ENCODE results near the gene RDM1. TPM values are rescaled to one million over a fixed set of nuclear protein-coding genes. Genes with fewer than 3 reads are reported as not detected.

RDM1 gene
- total RNA-seq, 1 experiment from 2014 or later = 2.1 TPM

- BruUV-seq (replicated peaks) = no TSS peak
- no peak for DNase-seq (ENCODE audit: low spot score)
- CTCF ChIA-PET = no interaction called here
- POLR2A ChIA-PET (ENCODE audit: low non-redundant PET) = no interaction called here
- TF ChIP-seq EZH2 (IDR thresholded peaks at IDR 0.05; ENCODE audit: borderline replicate concordance, low read depth, low read length, poor library complexity, severe bottlenecking) (no peak), CTCF (conservative IDR thresholded peaks at IDR 0.05; ENCODE audit: low read depth, low read length) (no peak)
- no peaks in the 10 kb centered on the region for H3K4me1 ChIP-seq (ENCODE audit: insufficient read depth, low read length, poor library complexity, severe bottlenecking)
- H3K9me3 ChIP-seq (ENCODE audit: low read depth, low read length, poor library complexity, severe bottlenecking) = no peaks in the 10 kb centered on the region
- no peak within 1 kb of the TSS for H3K27ac ChIP-seq (ENCODE audit: low read depth, low read length, poor library complexity, severe bottlenecking)
- no peaks in the 10 kb centered on the region for H3K27me3 ChIP-seq (replicated peaks; ENCODE audit: insufficient read depth, low read depth, low read length, poor library complexity)
- H3K4me3 ChIP-seq (ENCODE audit: low read depth, low read length, poor library complexity, severe bottlenecking) = no peak within 1 kb of the TSS
- intact Hi-C loops (cut with micrococcal nuclease; ENCODE audit: unreplicated experiment) = no loop called here
- H3K36me3 ChIP-seq (ENCODE audit: insufficient read depth, low read length, poor library complexity, severe bottlenecking) = no peaks in the 10 kb centered on the region
These were observed 50.6 kb downstream of the RDM1 start, which contains the start of gene CCL5 for GRCh38 chr17:35879773-35880654. Gene CCL5 (minus strand): TSS chr17:35880360.

- DNase-seq (ENCODE audit: low spot score) = no peak
- BruUV-seq (replicated peaks) = no TSS peak
These were observed 52.2 kb downstream of the RDM1 start for GRCh38 chr17:35878361-35878760.

GRCh38 chr17:35877345-35878029, 53.1 kb downstream of the RDM1 start:
- no peaks in the 10 kb centered on the region for H3K9me3 ChIP-seq (ENCODE audit: low read depth, low read length, poor library complexity, severe bottlenecking)
- BruUV-seq (replicated peaks) = no TSS peak
- TF ChIP-seq EZH2 (IDR thresholded peaks at IDR 0.05; ENCODE audit: borderline replicate concordance, low read depth, low read length, poor library complexity, severe bottlenecking) = no peak
- no peak for TF ChIP-seq CTCF (conservative IDR thresholded peaks at IDR 0.05; ENCODE audit: low read depth, low read length)
- no peak for DNase-seq (ENCODE audit: low spot score)
- H3K4me1 ChIP-seq (ENCODE audit: insufficient read depth, low read length, poor library complexity, severe bottlenecking) = no peaks in the 10 kb centered on the region
- no peaks in the 10 kb centered on the region for H3K27me3 ChIP-seq (replicated peaks; ENCODE audit: insufficient read depth, low read depth, low read length, poor library complexity)
- H3K36me3 ChIP-seq (ENCODE audit: insufficient read depth, low read length, poor library complexity, severe bottlenecking) = no peaks in the 10 kb centered on the region
- POLR2A ChIA-PET (ENCODE audit: low non-redundant PET) = no interaction called here
- H3K4me3 ChIP-seq (ENCODE audit: low read depth, low read length, poor library complexity, severe bottlenecking) = no peak overlapping the region
- H3K27ac ChIP-seq (ENCODE audit: low read depth, low read length, poor library complexity, severe bottlenecking) = no peak overlapping the region
- CTCF ChIA-PET = no interaction called here
- intact Hi-C loops (cut with micrococcal nuclease; ENCODE audit: unreplicated experiment) = no loop called here

More at GRCh38 chr17:35878361-35878760, 52.2 kb downstream of the RDM1 start:
- Histone ChIP-seq H3K4me3 (ENCODE audit: low read depth, low read length, poor library complexity, severe bottlenecking) (no peak overlapping the region), H3K27me3 (replicated peaks; ENCODE audit: insufficient read depth, low read depth, low read length, poor library complexity) (no peaks in the 10 kb centered on the region), H3K4me1 (ENCODE audit: insufficient read depth, low read length, poor library complexity, severe bottlenecking) (no peaks in the 10 kb centered on the region), H3K9me3 (ENCODE audit: low read depth, low read length, poor library complexity, severe bottlenecking) (no peaks in the 10 kb centered on the region), H3K36me3 (ENCODE audit: insufficient read depth, low read length, poor library complexity, severe bottlenecking) (no peaks in the 10 kb centered on the region), H3K27ac (ENCODE audit: low read depth, low read length, poor library complexity, severe bottlenecking) (no peak overlapping the region)
- ChIA-PET POLR2A (ENCODE audit: low non-redundant PET) (no interaction called here), CTCF (no interaction called here)
- intact Hi-C loops (cut with micrococcal nuclease; ENCODE audit: unreplicated experiment) = no loop called here
- TF ChIP-seq CTCF (conservative IDR thresholded peaks at IDR 0.05; ENCODE audit: low read depth, low read length) (no peak), EZH2 (IDR thresholded peaks at IDR 0.05; ENCODE audit: borderline replicate concordance, low read depth, low read length, poor library complexity, severe bottlenecking) (no peak)

Data from A673 (cell line).